MM.1S (cell line): ENCODE results near the gene LDLRAD3.

ENCODE experiments used
- EZH2 ChIP-seq: fragments of 300-600 bp; sonication (generic); optimal IDR thresholded peaks from 2 replicates; pipeline ENCODE3; 2017; ENCODE audit warnings: low read depth, mild to moderate bottlenecking, antibody characterized with exemption, low read length, mixed read lengths
- TF ChIP-seq, protein P1 (sequence below): fragments of 300-600 bp; sonication (generic); IDR thresholded peaks from 2 replicates; pipeline ENCODE4 v1.5.1; 2016; ENCODE audit warnings: antibody characterized with exemption, low read length, mixed read lengths

DNA sequence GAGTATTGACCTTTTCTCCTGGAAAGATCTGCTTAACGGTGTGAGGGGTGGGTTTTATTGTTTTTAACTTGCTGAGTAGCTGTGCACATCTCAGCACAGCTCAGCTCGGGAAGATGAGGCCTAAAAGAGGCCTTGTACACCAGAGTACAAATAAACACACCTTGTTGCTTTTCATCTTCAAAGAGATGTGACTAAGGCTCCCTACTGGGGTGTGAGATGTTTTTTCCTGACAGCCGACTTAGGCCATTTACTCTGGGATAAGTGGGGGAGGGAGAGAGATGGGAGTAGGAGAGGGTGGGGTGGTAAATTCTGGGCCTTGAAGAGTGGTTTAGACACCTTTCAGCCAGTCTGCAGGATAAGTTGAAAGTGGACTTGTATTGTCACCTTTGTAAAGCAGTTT, 2.9 kb downstream of the LDLRAD3 start:
- TF ChIP-seq EZH2 = no peak
- TF ChIP-seq, protein P1, sequence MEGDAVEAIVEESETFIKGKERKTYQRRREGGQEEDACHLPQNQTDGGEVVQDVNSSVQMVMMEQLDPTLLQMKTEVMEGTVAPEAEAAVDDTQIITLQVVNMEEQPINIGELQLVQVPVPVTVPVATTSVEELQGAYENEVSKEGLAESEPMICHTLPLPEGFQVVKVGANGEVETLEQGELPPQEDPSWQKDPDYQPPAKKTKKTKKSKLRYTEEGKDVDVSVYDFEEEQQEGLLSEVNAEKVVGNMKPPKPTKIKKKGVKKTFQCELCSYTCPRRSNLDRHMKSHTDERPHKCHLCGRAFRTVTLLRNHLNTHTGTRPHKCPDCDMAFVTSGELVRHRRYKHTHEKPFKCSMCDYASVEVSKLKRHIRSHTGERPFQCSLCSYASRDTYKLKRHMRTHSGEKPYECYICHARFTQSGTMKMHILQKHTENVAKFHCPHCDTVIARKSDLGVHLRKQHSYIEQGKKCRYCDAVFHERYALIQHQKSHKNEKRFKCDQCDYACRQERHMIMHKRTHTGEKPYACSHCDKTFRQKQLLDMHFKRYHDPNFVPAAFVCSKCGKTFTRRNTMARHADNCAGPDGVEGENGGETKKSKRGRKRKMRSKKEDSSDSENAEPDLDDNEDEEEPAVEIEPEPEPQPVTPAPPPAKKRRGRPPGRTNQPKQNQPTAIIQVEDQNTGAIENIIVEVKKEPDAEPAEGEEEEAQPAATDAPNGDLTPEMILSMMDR = no peak
